ENCODE measurements around the gene EGR2.
A peak's percentile ranks its signal among the peaks of the same experiment; 100 is the strongest.

The EGR2 gene

DNA sequence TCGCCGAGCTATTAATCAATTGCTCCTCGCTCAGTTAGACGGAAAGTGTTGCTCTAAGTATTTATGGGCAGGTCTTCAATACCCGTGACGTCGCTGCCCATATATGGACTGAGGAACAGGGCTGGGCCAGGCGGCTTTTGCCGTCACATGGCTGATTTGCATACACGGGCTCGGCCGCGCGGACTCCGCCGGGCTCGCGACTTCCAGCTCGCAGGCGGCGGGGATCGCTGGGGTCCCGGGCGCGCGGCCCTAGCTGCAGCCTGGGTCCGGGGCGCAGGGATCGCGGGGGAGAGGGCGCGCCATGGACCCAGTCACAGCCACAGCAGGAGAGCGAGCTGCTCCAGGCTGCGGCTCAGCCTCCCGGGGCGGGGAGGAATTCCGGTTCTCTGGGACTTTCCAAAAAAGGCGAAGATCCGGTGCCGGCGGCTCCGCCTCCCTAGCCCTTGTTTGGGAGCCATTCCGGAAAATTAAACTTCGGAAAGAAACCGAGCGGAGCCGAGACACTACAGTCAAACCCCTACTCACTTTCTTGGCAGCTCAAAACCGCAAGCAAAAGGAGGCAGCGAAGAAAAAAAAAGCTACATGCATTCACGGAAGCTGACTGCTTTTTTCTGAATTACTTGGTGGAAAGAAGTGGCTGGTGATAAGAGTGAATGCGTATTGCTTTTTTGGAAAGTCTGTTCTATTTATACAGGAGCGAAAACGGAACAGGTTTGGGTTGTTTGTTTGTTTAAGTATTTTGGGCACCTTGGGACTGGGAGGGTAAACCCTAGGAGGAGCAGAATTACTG is at the start of gene EGR2:
Gene EGR2 (minus strand): TSS at position 36 of the 790 bp plus-strand sequence. CDS start 337 bp downstream, outside the sequence.
- DNase-seq: peak; percentile 28 to 64

DNA sequence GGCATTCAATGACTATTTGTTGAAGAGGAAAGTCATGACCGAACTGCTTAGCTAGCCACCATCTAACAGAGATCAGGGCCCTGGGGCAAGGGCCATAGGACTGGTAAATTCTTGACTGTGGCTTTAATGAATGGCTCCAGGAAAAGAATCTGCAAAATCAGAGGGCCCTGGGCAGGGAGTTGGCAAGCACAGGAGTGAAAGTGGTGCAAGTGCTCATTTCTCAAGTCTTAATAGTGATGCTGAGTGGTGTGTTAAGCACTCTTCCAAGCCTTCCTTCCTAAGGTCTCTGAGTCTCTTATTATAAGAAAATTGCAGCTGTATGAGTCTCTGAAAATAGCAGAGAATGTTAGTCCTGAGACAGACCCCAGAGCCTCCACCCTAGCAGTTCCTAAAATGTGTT is 46.3 kb upstream of the EGR2 start:
- no peak for DNase-seq

DNA sequence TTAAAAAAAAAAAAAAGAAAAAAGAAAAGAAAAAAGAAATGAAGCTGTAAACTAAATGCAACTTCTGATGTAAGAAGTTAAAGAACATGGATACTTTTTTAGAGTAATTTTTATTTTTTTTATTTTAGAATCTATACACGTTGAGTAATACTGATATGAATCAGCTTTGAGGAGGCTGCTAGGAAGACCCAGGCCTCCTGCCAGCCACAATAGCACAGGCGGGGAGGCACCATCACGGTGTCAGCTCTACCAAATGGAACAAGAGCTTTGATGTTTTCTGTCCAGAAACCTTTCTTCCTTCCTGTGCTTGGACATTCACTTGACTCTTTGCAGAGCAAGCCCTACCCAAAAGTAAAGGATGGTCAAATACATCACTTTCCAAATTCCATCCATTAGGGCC is 45.3 kb upstream of the EGR2 start:
- DNase-seq: no peak

DNA sequence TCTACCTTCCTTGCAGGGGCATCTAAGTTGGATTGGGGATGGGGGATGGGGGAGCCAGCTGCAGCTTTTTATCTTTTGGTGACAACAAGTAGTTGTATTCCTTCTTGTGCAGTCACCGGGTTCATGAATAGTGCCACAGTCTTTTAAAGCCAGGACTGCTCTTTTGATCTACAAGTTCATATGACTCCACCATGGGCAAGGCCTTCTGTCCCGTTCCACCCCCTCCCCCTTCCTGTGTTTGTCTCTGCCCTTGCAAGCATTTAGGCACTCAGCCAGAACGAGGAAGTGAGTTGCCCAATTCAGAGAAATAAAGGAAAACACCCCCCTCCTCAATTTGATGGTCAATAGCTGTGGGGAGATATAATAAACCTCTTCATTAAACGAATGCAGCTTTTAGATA is 44.8 kb upstream of the EGR2 start:
- DNase-seq: no peak

DNA sequence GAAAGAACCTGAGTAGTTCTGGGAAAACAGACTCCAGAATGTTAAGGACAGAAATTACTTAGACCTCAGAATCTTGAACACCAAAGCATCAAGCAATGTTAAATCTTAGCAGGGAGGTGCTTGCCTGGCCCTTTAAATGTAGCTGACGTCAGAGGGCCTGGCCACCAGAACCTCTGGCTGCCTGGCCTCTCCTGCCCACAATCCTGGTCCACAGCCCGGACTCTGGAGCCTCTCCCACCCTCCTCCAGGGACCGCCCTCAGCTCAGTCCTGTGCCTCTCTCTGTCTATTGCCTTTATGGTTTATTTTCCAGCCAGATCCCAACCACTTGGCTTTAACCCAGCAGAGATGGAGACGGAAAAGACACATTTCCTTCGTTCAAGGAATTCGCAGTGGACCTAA is 42.2 kb upstream of the EGR2 start:
- DNase-seq: no peak

DNA sequence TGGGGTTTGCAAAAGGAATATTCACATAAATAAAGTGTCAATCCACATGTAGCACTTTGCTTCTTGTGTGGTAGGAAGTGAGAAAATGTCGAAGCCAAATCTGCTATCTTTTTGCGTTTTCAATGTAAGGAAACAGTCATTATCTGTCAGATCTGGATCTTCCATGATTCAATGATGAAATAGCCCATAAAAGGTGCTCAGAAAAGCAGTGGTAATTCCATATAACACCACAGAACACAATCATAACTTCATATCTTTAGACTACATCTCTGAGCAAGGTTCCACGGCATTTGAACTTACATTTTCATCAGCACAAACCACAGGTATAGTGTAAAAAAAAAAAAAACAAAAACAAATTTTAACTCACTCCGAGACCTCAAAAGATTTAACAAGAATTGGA is 39.9 kb upstream of the EGR2 start:
- DNase-seq: no peak

DNA sequence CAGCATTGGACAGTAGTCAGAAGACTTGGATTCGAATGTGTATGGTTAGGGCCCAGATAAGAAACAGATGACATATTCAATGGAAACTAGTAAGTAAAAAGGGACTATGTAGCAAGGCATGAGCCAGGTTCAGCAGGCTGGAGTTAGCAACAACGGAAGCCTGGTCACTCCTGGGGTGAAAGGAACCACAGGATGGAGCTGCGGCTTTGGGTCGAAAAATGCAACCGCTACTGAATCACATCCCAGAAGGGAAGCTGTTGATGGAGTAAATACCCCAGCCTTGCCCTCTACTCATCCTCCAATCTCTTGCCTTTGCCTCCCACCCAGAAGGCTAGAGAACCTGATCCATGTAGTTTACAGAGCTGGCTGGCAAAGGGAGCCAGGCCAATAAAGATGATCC is 37.5 kb upstream of the EGR2 start:
- no peak for DNase-seq

DNA sequence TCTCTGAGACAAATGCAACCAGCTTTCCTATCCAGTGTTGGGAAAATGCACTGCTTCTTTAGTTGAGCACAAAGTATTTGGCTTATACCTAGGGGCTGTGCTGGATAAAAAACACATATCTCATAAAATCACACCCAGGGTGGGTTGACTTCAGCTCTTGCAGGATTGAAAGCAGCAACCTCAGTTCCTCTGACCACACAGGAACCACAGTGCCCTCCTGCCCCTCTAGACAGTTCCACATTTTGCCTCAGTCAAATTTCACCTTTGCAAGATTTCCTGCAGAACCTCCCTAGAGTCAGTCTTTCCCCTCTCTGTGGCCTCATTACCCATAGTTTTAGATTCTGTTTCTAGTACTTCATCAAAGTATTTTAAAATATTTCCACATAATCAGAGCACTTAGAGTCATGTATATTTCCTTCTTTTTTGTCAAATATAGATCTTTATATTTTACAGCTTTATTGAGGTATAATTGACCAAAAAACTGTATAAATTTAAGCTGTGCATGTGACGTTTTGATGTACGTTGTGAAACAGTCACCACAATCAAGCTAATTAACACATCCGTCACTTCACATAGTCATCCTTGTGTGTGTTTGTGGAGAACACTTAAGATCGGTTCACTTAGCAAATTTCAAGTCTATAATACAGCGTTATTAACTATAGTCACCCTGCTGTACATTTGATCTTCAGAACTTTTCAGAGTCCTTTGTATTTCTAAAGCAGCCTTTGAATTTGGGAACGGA is 37.0 kb upstream of the EGR2 start:
- DNase-seq: no peak

DNA sequence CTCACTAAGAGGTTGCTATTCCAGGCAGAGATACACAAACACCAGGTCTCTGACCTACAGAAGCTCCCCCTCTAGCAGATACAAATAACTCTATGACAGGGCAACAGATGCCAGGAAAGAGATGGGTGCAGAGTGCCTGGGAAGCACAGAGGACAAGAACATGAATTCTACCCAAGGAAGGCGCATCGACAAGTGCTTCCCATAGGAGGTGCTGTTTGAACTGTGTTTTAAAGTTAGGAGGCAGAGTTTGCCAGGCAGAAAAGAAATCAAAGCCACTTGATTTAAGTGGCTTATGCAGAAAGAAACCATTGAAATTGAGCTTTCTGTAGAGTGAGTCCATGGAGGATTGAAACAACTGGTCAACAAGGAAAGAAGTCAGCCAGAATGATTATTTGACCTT is 35.3 kb upstream of the EGR2 start:
- DNase-seq: no peak

DNA sequence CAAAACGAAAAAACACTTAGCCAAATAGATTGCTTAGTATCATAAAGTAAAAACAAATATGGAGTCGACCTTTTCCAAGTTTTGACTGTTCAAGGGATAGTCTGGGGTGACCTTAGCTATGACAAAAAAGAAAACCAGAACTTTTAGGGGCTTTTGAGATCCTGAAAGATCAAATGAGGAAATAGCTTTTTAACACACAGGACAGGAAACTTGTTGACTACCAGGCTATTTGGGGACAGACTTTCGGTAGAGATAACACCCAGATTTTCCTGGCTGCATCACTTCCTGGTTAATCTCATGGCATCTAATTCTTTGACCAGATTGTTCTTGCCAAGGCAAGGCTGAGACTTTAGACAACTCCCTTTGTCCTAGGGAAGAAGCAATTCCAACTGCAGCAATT is 34.5 kb upstream of the EGR2 start:
- no peak for DNase-seq

DNA sequence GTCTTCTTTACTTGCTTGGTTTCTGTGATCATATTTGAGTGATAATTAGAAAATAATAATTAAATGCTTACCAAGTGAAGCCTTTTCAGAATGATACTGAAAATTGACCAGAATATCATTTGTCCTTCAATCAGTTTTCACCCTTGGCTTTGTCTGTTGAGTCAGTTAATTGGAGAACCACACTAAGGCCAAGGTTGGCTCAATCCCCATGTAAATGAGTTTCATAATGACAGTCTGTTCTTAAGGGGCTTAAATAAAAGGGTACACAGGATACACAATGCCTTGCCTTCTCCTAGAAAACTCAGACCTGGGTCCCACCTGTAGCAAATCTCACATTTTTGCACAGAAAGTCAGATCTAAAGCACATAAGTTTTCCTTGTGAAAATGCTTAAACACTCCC is 31.3 kb upstream of the EGR2 start:
- DNase-seq: no peak

DNA sequence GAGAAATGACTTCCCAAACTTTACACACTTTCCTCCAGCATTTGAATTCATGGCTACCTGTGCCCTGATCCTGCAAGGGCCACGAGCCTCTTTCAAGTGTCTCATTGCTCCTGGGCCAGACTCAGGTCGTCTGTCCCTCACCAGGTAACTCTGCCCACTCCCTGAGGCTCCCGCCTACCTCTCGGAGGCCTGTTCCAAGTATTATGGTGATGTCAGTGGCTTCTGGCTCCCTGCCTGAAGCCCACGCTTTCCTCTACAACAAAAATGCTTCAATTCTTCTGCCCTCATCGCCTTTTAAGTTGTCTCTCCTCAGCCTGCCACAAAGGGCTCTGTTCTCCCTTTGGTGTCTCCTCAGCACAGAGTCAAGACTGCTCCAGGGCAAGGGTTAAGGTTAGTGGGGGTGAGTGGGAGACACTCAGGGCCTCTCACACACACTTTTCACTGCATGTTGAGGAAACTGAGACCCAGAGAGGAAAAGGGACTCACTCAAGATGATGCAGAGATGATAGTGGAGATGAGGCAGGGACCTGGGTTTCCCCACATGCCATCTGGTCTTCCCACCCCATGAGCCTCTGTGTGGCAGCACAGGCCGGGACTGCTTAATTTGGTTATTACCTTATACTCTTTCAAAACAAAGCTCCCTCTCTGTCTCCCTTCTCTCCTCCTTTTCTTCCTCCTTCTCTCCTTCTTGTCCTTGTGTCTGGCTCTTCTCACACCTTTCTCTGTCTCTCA is 28.3 kb upstream of the EGR2 start:
- DNase-seq: no peak

DNA sequence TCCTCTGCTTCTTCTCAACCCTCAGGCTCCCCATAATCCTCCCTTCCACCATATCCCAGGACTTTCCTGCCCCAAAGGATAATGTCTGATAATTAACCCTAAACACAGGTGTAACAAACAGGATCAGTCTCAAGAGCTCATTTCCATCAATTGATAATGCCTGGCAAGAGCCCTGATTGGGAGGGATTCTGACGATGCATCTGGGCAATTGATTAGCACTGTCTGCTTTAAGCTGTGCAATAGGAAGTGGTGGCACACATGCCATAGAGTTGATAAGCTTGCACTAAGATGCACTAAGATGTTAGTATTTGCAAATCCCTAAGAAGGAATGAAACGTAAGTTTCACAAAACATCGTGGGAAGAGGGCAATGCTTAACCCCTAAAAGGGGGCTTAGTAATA is 27.4 kb upstream of the EGR2 start:
- DNase-seq: no peak

DNA sequence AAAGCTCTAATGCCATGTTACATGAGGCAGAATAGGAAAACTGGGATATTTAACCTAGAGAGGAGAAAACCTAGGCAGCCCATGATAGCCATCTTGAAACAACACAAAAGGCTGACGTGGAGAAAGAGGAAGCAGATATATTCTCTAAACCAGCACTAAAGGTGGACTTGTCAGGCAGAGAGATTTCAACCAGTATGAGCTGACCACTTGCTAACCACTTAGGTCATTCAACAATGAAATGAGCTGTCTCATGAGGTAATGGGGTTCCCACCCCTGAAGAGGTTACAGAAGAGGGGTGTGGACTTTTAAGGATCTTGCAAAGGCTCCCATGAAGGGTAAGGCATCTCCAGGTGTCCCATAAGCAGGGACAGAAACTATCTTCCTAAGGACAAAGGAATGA is 26.8 kb upstream of the EGR2 start:
- no peak for DNase-seq

DNA sequence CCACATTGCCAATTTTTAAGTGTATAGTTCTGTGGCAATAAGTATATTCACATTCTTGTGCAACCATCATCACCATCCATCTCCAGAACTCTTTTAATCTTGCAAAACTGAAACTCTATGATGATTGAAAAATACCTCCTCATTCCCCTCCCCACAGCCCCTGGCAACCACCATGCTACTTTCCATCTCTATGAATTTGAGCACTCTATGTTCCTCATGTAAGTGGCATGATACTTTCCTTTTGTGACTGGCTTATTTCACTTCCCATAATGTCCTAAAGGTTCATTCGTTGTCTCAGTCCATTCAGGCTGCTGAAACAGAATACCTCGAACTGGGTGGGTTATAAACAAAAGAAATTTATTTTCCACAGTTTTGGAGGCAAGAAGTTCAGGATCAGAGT is 23.4 kb upstream of the EGR2 start:
- DNase-seq: no peak

DNA sequence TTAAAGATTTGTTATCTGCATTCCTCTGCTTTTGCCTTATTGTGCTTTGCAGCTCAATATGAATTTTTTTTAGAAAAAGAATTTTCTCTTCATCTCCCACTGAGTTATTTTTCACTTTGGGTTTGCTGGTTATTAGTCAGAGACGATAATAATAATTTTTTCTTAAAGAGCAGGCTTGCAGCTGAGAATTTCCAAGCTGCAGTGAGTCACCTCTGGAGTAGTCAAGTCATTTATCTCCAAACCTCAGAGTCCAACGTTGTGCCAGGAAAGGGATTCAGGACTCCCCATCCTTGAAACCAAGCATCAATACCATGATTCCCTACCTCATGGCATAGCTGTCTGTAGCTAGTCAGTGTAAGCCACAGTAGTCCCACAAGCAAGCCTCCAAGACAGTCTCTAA is 15.2 kb upstream of the EGR2 start:
- DNase-seq: no peak

DNA sequence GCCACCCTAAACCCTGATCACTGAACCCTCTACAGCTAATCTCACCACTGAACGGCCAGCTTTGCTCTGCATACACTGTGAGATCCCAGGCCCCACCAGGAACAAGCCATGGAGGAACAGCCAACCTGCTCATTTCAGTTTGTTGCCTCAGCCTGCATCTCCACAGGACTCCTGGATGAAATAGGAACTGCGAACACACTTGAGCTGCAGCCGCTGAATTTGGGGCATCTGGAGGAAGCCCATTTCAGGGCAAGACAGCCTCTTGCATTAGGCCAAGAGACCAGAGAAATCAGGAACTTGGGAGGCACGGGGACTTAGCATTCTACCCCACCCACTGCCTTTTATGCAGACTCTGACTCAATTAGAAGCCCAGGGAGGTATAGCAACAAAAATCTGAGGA is 14.5 kb upstream of the EGR2 start:
- DNase-seq: no peak

DNA sequence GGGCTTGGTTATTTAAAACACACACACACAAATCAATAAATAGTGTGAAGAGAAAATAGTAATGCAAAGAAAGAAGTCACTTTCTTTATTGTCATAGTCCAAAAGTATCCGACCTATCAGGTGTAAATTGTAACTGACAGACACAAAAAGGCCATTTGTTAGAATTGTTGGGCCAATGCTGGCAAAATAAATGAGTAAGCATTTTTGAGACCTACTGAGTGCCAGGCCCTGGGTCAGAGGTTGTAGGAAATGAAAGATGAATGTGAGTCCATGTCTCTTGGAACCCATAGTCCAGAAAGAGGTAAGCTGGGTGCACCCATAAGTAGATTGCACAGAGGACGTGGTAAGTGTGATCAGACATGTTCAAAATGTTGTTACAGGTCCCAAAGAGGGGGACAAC is 13.5 kb upstream of the EGR2 start:
- DNase-seq: no peak

DNA sequence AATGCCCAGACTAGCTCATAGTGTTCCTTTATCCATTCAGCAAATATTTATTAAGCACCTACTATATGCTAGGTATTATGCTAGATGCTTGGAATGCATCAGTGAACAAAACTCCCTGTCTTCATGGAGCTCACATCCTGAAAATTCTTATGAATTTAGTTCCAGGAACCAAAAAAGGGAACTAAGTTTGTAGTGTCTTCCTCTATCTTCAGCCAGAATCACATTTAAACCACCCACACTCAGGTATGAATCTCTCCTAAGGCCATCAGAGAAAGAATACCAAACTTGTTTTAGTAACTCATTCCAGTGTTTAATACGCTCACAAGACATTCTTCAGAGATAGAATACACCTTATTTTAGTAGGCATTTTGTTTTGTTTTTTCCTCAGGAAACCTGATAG is 10.1 kb upstream of the EGR2 start:
- DNase-seq: no peak

DNA sequence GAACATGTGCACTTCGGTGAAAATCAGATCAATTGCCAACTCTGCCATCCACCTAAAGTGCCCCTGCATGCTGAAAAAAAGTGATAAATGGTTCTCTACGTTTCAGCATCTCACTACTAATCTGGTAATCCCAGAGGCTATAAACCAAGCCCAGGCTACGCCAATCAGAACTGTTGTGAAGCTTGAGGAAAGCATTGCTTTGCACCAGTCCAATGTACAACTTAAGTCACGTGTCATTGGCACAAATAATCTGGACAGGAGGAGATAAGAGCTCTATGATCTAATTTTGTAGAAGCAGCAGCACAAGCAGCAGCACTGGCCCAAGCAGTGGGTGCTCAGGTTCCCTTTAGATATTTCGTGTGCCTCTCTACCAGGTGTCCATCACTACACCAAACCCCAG is 4.4 kb upstream of the EGR2 start:
- no peak for DNase-seq

DNA sequence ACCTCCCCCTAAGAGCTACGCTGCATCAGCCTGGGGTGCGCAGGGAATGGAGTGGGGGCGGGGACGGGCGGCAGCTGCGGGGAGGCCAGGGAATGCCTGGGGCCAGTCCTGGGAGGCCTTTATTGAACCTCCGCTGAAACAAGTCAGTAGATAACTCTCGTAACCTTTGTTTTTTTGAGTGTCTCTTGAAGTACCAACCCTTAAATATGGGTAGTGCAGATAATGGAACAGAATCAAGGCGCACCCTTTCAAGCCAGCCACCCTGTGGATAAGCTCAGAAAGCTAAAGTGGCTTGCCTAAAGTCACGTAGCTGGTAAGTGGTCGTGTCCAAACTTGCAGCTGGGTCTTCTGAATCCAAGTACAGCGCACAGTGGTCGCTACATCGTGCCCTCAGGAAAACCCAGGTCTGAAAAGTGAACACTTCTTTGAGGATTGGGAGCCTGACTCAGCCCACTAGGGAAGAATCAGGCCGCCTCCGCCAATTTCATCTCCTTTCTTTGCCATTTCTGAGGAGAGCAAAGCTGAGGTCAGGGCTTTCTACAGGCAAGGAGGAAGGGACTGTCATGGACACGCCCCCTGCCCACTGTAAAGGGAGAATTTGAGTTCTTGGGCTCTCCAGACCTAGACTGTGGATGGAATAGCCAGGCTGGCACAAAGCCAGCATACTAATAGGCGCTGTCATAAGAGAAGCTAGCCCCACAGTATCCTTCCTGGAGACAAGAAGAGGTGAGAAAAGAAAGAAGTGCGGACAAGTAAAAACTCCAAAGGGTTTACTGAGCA is 3.2 kb upstream of the EGR2 start:
- no peak for DNase-seq

DNA sequence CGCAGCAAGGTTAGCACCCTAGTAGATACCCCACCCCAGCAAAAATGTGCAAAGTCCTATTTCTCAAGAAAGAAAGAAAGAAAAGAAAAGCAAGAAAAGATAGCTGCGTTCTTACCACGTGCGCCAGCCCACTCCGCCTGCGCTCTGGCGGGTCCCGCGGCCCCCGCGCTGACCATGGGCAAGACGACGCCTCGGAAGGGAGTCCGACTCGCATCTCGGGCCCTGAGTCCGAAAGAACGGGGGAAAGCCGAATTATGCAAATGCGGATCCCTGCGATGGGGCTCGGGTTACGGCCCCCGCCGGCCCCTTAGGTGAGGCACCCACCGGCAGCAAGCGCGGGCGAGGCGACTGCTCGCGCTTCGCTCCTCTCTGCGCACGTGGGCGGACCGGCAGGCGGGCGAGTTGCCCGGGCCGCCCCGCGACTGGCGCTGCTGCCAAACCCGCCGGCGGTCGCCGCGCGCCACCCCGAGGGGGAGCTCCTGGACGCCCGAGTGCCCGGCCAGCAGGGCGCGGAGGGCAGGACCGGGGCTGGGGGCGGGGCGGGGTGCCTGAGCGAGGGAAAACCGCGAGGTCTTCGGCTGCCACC is 2.4 kb upstream of the EGR2 start:
- DNase-seq: no peak
